GM18867 (cell line): ENCODE measurements around the gene RPS19.
A peak's percentile ranks its signal among the peaks of the same experiment; 100 is the strongest.

Experiments
- ATAC-seq: cut with Tn5 transposase; IDR thresholded peaks from one replicate; pipeline ENCODE4 v1.9.1; 2021; ENCODE audit warnings: mild to moderate bottlenecking, moderate library complexity; ENCODE audit not compliant: unreplicated experiment

The RPS19 gene

GRCh38 chr19:41877916-41878905 lies 18.2 kb downstream of the RPS19 start:
- ATAC-seq: no peak

- ATAC-seq: no peak
Observed at GRCh38 chr19:41879080-41879479, 19.0 kb downstream of the RPS19 start.

- ATAC-seq: no peak
Observed at GRCh38 chr19:41879670-41880328, 19.7 kb downstream of the RPS19 start.

GRCh38 chr19:41880329-41880708 lies 20.3 kb downstream of the RPS19 start:
- ATAC-seq: no peak

GRCh38 chr19:41882568-41883462 lies 22.8 kb downstream of the RPS19 start, which contains the start of gene ARHGEF1:
ARHGEF1 (plus strand) TSS chr19:41883184; CDS start chr19:41888083, 4,899 bp downstream.
- ATAC-seq: no peak

GRCh38 chr19:41883463-41883820 lies 23.4 kb downstream of the RPS19 start:
- ATAC-seq: no peak

GRCh38 chr19:41883821-41884733 lies 24.0 kb downstream of the RPS19 start:
- peak; percentile 76 for ATAC-seq

GRCh38 chr19:41886761-41887710 lies 27.0 kb downstream of the RPS19 start:
- no peak for ATAC-seq

GRCh38 chr19:41887711-41888382 lies 27.8 kb downstream of the RPS19 start:
- no peak for ATAC-seq

GRCh38 chr19:41888926-41889325 lies 28.9 kb downstream of the RPS19 start:
- ATAC-seq: no peak

- no peak for ATAC-seq
Observed at GRCh38 chr19:41889896-41890295, 29.8 kb downstream of the RPS19 start.

GRCh38 chr19:41890936-41891335 lies 30.9 kb downstream of the RPS19 start:
- ATAC-seq: no peak

- ATAC-seq: no peak
Observed at GRCh38 chr19:41892173-41892902, 32.3 kb downstream of the RPS19 start.

GRCh38 chr19:41893899-41894298 lies 33.8 kb downstream of the RPS19 start:
- no peak for ATAC-seq

- no peak for ATAC-seq
Observed at GRCh38 chr19:41894350-41894749, 34.3 kb downstream of the RPS19 start.

- ATAC-seq: no peak
Observed at GRCh38 chr19:41895745-41896580, 35.9 kb downstream of the RPS19 start.

GRCh38 chr19:41896581-41896942 lies 36.5 kb downstream of the RPS19 start:
- ATAC-seq: no peak
